Tibial artery (tissue), 4 donors: ENCODE data around the gene ABCC5.

Source experiments
- DNase-seq, 2 donors: peaks; one replicate each; pipeline ENCODE4 v3.0.0-alpha.2; 2019
- H3K27ac ChIP-seq, 2 donors: fragments of 200-600 bp; sonication (generic) in 1 of 2; 1 replicate in 1 of 2; 2 replicates in 1 of 2; pipeline ENCODE4 v1.5.1; 2018 to 2019; ENCODE audit warnings: mild to moderate bottlenecking in 1 of 2
- H3K27me3 ChIP-seq, 2 donors: fragments of 200-600 bp; sonication (generic) in 1 of 2; one replicate each; pipeline versions ENCODE4 v1.5.1 to v1.6.0; 2016 to 2019
- H3K36me3 ChIP-seq, 3 donors: fragments of 200-600 bp; sonication (generic) in 2 of 3; one replicate each; pipeline ENCODE4 v1.5.1; 2016 to 2019; ENCODE audit warnings: mild to moderate bottlenecking in 2 of 3
- H3K4me1 ChIP-seq, 4 donors: fragments of 200-600 bp; sonication (generic) in 2 of 4; 1 replicate in 3 of 4; 2 replicates in 1 of 4; pipeline ENCODE4 v1.5.1; 2016 to 2019
- H3K4me3 ChIP-seq, 2 donors: fragments of 200-600 bp; sonication (generic) in 1 of 2; 1 replicate in 1 of 2; 2 replicates in 1 of 2; pipeline ENCODE4 v1.5.1; 2018 to 2019; ENCODE audit warnings: mild to moderate bottlenecking in 2 of 2
- H3K9me3 ChIP-seq, 3 donors: fragments of 200-600 bp; sonication (generic) in 1 of 3; one replicate each; pipeline ENCODE4 v1.5.1; 2016 to 2019
- CTCF ChIP-seq, 2 experiments: fragments of 200-600 bp in 1 of 2; fragments of 450-650 bp in 1 of 2; IDR thresholded peaks; one replicate each; pipeline ENCODE4 v1.5.1; 2017 to 2019; ENCODE audit warnings: antibody characterized with exemption in 2 of 2, mild to moderate bottlenecking in 1 of 2, moderate library complexity in 1 of 2
- intact Hi-C: fragments of 100-400 bp; cut with DNase I; formaldehyde crosslinking; loops from one replicate; pipeline ENCODE4 v1.15.0; 2023; ENCODE audit warnings: low total_unique reads

Gene ABCC5

GRCh38 chr3:183937601-183938286 is 79.9 kb downstream of the ABCC5 start:
- intact Hi-C loops: no loop called here
- Histone ChIP-seq H3K4me3 (no peak overlapping the region), H3K4me1 (no peaks in the 10 kb centered on the region), H3K27me3 (no peaks in the 10 kb centered on the region), H3K36me3 (peaks cover 43 to 98% (median 63%) of the 10 kb centered on the region in 3 donors), H3K9me3 (no peaks in the 10 kb centered on the region), H3K27ac (no peak overlapping the region)
- DNase-seq: no peak
- no peak for TF ChIP-seq CTCF (IDR thresholded peaks at IDR 0.05)

- Histone ChIP-seq H3K27me3 (no peaks in the 10 kb centered on the region), H3K4me1 (no peaks in the 10 kb centered on the region), H3K4me3 (no peak overlapping the region), H3K36me3 (peaks cover 33 to 80% (median 37%) of the 10 kb centered on the region in 3 donors), H3K9me3 (no peaks in the 10 kb centered on the region), H3K27ac (no peak overlapping the region)
- intact Hi-C loops: no loop called here
- DNase-seq: no peak
- no peak for TF ChIP-seq CTCF (IDR thresholded peaks at IDR 0.05)
Measured at GRCh38 chr3:183933160-183933559, 84.5 kb downstream of the ABCC5 start.

GRCh38 chr3:183931881-183932280 is 85.8 kb downstream of the ABCC5 start:
- intact Hi-C loops: no loop called here
- H3K9me3 ChIP-seq: no peaks in the 10 kb centered on the region
- no peaks in the 10 kb centered on the region for H3K27me3 ChIP-seq
- no peaks in the 10 kb centered on the region for H3K4me1 ChIP-seq
- TF ChIP-seq CTCF (IDR thresholded peaks at IDR 0.05): no peak
- H3K27ac ChIP-seq: no peak overlapping the region
- no peak for DNase-seq
- H3K4me3 ChIP-seq: no peak overlapping the region
- peaks cover 33 to 80% (median 37%) of the 10 kb centered on the region in 3 donors for H3K36me3 ChIP-seq

DNA sequence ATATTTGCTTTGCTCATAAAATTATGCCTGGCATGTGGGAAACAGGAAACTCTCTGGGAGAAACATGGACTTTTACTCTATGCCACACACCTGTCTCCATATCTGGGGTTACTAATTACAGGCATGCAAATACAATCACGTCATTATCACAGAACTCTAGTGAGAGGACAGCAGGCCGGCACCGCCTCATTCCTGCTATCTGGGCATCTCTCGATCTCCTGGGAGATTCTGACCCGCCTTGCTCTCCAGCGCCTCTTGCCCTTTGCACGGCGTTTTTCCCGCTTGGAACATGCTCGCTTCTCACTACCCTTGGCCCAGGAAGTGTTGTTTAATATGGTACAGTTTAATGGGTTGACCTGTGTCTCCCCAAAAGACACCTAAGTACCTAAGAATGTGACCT is 87.6 kb downstream of the ABCC5 start:
- TF ChIP-seq CTCF (IDR thresholded peaks at IDR 0.05): no peak
- no peak overlapping the region for H3K27ac ChIP-seq

DNA sequence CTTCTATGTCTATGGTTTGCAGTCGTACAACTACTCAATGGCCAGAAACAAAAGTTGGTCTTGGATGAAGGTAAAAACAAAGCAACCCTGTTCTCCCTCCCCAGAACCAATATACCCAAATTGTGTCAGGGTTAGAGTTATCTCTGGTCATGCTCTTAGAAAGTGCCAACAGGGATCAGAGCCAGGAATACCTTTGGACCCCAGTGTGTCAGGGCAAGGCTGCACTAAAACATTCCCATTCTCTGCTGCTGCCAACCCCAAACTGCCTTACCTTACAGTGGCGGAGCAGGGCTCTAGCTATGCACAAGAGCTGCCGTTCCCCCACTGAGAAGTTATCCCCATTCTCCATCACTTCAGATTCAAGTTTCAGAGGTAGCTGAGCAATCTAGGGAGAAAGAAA is 90.6 kb downstream of the ABCC5 start:
- intact Hi-C loops: no loop called here
- Histone ChIP-seq H3K9me3 (no peaks in the 10 kb centered on the region), H3K36me3 (peaks cover 60 to 80% (median 68%) of the 10 kb centered on the region in 3 donors), H3K27me3 (no peaks in the 10 kb centered on the region), H3K27ac (no peak overlapping the region), H3K4me1 (no peaks in the 10 kb centered on the region), H3K4me3 (no peak overlapping the region)
- no peak for TF ChIP-seq CTCF (IDR thresholded peaks at IDR 0.05)
- DNase-seq: no peak

More for the DNA sequence above, 87.6 kb downstream of the ABCC5 start:
- peaks cover 44 to 80% (median 44%) of the 10 kb centered on the region in 3 donors for H3K36me3 ChIP-seq
- no peak overlapping the region for H3K4me3 ChIP-seq
- no peak for DNase-seq
- no peaks in the 10 kb centered on the region for H3K9me3 ChIP-seq
- H3K4me1 ChIP-seq: no peaks in the 10 kb centered on the region
- H3K27me3 ChIP-seq: no peaks in the 10 kb centered on the region
- intact Hi-C loops: no loop called here
